Measurements from ENCODE around the gene RNF220.
A peak's percentile ranks its signal among the peaks of the same experiment; 100 is the strongest.

Gene RNF220

DNA sequence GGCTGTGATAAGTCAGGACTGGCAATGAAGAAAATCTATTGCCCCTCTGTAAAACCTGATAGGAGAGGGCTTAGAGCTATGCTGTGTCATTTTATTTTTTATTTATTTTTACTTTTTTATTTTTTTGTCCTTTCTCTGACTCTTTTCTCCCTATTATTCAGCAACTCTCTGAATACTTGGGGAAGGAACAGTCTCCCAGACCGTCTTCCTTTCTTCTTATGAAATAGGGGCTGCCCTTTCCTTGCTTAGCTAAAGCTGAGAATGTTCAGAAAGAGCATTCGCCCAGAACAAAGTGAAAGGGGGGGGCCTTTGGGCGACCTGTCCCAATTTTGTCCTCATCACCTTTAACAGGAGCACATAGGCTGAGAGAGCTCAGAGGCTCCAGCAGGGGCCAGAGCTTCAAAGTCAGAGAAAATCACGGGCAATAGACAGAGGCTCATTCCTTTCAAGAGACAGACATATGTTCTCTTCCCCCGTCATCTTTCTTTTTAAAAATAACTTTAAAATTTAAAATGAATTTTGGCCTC lies 80.9 kb downstream of the RNF220 start:
- Histone ChIP-seq H3K4me3 (ENCODE audit: low read depth, low read length) (no peak overlapping the region), H3K27ac (peak overlapping the region; percentile 96), H3K36me3 (replicated peaks) (no peaks in the 10 kb centered on the region), H3K27me3 (replicated peaks) (no peaks in the 10 kb centered on the region)
- TF ChIP-seq, protein P1, sequence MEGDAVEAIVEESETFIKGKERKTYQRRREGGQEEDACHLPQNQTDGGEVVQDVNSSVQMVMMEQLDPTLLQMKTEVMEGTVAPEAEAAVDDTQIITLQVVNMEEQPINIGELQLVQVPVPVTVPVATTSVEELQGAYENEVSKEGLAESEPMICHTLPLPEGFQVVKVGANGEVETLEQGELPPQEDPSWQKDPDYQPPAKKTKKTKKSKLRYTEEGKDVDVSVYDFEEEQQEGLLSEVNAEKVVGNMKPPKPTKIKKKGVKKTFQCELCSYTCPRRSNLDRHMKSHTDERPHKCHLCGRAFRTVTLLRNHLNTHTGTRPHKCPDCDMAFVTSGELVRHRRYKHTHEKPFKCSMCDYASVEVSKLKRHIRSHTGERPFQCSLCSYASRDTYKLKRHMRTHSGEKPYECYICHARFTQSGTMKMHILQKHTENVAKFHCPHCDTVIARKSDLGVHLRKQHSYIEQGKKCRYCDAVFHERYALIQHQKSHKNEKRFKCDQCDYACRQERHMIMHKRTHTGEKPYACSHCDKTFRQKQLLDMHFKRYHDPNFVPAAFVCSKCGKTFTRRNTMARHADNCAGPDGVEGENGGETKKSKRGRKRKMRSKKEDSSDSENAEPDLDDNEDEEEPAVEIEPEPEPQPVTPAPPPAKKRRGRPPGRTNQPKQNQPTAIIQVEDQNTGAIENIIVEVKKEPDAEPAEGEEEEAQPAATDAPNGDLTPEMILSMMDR (IDR thresholded peaks at IDR 0.05; ENCODE audit: low read depth, low read length, missing control alignments), result no peak
- DNase-seq, result no peak
- in situ Hi-C loops (cut with HindIII; ENCODE audit: low pct_ligation_motif_present, low sequenced_read_pairs), result no loop called here

DNA sequence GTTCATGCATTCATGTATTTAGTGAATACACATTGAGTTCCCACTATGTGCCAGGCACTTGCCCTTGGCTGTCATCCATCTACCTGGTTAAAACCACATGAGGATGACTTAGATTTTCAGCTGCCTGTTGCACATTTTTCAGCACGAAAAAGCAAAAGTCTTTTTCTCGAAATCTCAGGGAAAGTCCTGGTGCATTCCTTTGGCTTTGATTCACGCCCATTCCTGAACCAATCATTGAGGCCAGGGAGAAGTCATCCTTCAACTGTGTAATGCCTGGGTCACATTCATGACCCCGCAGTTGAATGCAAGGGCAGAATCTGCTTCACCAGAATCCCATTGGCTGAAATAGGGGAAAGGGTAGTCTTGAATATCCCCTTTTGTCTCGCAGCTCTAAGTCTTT lies 84.4 kb downstream of the RNF220 start:
- TF ChIP-seq, protein P1 (IDR thresholded peaks at IDR 0.05; ENCODE audit: low read depth, low read length, missing control alignments), result no peak
- peak overlapping the region; percentile 48 for H3K27ac ChIP-seq

DNA sequence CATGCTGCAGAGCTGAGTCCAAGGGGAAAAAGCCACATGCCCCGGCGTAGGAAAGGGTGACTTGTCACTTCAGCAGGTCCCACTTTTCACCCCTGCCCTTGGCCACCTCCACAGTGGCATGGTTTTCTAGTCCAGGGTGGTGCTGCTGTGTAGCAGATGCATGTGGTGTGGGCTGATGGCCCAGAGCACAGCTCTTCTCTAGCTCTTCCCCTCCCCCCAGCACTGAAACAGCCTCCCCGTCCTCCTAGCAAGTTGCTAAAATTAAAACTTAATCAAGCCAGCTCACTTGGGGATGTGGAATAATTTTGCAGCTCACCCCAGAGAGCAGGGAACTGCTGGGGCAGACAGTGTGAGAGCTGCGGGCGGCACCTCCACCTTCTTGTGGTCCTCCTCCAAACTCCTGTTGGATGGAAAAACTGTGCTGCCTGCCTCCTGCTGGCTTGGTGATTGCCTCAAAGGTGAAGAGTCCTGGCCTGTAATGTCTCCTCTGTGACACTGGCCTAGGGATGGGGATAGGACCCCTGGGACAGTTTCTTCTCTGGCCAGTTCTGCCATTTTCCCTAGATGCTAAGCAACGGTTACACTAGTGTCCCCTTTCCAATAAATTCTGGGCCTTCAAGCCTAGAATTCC lies 91.6 kb downstream of the RNF220 start:
- no peak overlapping the region for H3K27ac ChIP-seq
- TF ChIP-seq, protein P1 (IDR thresholded peaks at IDR 0.05; ENCODE audit: low read depth, low read length, missing control alignments), result no peak
- DNase-seq, result no peak
- no peaks in the 10 kb centered on the region for H3K36me3 ChIP-seq (replicated peaks)
- H3K4me3 ChIP-seq (ENCODE audit: low read depth, low read length), result no peak overlapping the region
- peaks cover 22% of the 10 kb centered on the region for H3K27me3 ChIP-seq (replicated peaks)
- in situ Hi-C loops (cut with HindIII; ENCODE audit: low pct_ligation_motif_present, low sequenced_read_pairs), result no loop called here

More for the DNA sequence above, 84.4 kb downstream of the RNF220 start:
- Histone ChIP-seq H3K4me3 (ENCODE audit: low read depth, low read length) (no peak overlapping the region), H3K36me3 (replicated peaks) (no peaks in the 10 kb centered on the region), H3K27me3 (replicated peaks) (no peaks in the 10 kb centered on the region)
- peak; percentile 56 for DNase-seq
- in situ Hi-C loops (cut with HindIII; ENCODE audit: low pct_ligation_motif_present, low sequenced_read_pairs), result no loop called here

DNA sequence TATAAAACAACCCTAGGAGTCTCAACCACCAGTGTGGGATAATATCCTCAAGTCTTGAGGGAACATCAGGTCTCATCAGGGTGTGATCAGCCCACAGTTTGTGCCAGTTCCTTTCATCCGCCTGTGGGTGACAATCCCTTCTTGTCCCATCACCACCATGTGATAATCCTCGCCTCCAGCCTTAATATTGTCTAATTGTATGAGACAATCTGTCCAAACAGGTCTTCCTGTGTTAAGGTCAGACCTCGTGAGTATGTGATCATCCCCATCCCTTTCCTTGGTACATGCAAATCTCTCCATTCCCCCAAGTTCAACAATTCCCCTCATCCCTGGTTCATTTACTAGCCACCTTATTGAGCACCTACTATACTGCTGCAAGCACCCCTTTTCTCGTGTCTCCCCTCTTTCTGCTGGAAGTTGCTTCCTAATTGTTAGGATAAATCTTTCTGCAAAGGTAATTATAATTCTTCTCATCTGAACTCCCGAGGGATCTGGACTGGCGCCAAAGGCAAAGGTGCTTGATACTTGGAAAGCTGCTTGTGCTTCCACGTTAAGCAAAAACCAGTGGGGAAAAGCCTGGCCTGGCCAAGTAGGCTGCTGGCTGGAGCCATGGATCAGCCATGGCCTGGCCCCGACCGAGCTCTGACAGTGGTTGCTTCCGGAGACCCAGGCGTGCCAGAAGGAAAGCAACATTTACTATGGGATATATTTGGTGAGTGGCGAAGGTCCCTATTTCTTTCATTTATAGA lies 92.5 kb downstream of the RNF220 start:
- in situ Hi-C loops (cut with HindIII; ENCODE audit: low pct_ligation_motif_present, low sequenced_read_pairs), result no loop called here
- H3K27ac ChIP-seq, result no peak overlapping the region
- no peak for DNase-seq
- no peaks in the 10 kb centered on the region for H3K36me3 ChIP-seq (replicated peaks)
- no peak overlapping the region for H3K4me3 ChIP-seq (ENCODE audit: low read depth, low read length)
- TF ChIP-seq, protein P1 (IDR thresholded peaks at IDR 0.05; ENCODE audit: low read depth, low read length, missing control alignments), result no peak
- peaks cover 24% of the 10 kb centered on the region for H3K27me3 ChIP-seq (replicated peaks)

DNA sequence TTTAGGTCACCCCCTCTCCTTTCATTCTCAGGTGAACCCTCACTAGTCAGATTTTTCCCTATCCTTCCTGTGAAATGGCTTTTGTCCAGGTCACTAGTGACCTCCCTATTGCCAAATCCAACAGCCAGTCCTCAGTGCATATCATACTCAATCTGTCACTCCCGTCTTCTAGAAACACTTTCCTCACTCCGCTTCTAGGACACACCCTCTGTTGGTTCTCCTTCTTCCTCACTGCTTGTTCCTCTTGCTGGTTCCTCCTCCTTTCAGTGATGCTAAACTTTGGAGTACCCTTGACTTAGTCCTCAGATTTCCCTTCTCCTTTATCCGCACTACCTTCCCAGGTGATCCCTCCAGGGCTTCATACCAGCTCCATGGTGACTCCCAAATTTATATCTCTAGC lies 94.3 kb downstream of the RNF220 start:
- Histone ChIP-seq H3K36me3 (replicated peaks) (no peaks in the 10 kb centered on the region), H3K4me3 (ENCODE audit: low read depth, low read length) (no peak overlapping the region), H3K27me3 (replicated peaks) (peaks cover 24% of the 10 kb centered on the region), H3K27ac (no peak overlapping the region)
- DNase-seq, result no peak
- in situ Hi-C loops (cut with HindIII; ENCODE audit: low pct_ligation_motif_present, low sequenced_read_pairs), result no loop called here
- TF ChIP-seq, protein P1 (IDR thresholded peaks at IDR 0.05; ENCODE audit: low read depth, low read length, missing control alignments), result no peak
